Skin of body (tissue), 2 donors: ENCODE measurements around the gene NXN. TPM values are rescaled to one million over a fixed set of nuclear protein-coding genes. Genes with fewer than 3 reads are reported as not detected.
"Not testable (repeated sequence)": the region's sequence is repeated elsewhere in the genome, so short reads cannot be mapped to it uniquely, and the experiment has no call there.

Experiments
- DNase-seq: peaks from one replicate; lab custom pipeline; 2025; lab: John Stamatoyannopoulos, UW
- total RNA-seq: library from RNA; depleted of rRNA; stranded (reverse); fragments of >200 nt; gene quantifications from one replicate; pipeline ENCODE4 v1.2.3, GENCODE V29; 2014

Gene NXN
- total RNA-seq, 1 donor from 2014 or later, result 52.2 TPM

GRCh38 chr17:980406-981291 lies 1.1 kb upstream of the NXN start:
- DNase-seq, result peak; percentile 79

- no peak for DNase-seq
Observed at GRCh38 chr17:979212-979538, 401 bp downstream of the NXN start.

GRCh38 chr17:978103-979093 lies 1.2 kb downstream of the NXN start:
- peak; percentile 55 for DNase-seq

GRCh38 chr17:977166-977565 lies 2.4 kb downstream of the NXN start:
- no peak for DNase-seq

GRCh38 chr17:976312-976711 lies 3.3 kb downstream of the NXN start:
- DNase-seq, result no peak

GRCh38 chr17:975371-975915 lies 4.1 kb downstream of the NXN start:
- no peak for DNase-seq

GRCh38 chr17:974778-975177 lies 4.8 kb downstream of the NXN start:
- DNase-seq, result not testable (repeated sequence)

- DNase-seq, result no peak
Observed at GRCh38 chr17:973053-973452, 6.5 kb downstream of the NXN start.

GRCh38 chr17:971861-972260 lies 7.7 kb downstream of the NXN start:
- DNase-seq, result not testable (repeated sequence)

GRCh38 chr17:970364-970763 lies 9.2 kb downstream of the NXN start:
- no peak for DNase-seq

- no peak for DNase-seq
Observed at GRCh38 chr17:969811-970355, 9.7 kb downstream of the NXN start.

GRCh38 chr17:968812-969730 lies 10.5 kb downstream of the NXN start:
- no peak for DNase-seq

- DNase-seq, result no peak
Observed at GRCh38 chr17:967122-967521, 12.5 kb downstream of the NXN start.

GRCh38 chr17:965311-965989 lies 14.1 kb downstream of the NXN start:
- no peak for DNase-seq

GRCh38 chr17:964876-965275 lies 14.7 kb downstream of the NXN start:
- no peak for DNase-seq

- DNase-seq, result no peak
Observed at GRCh38 chr17:962670-963069, 16.9 kb downstream of the NXN start.

GRCh38 chr17:962166-962565 lies 17.4 kb downstream of the NXN start:
- DNase-seq, result no peak

GRCh38 chr17:958712-959451 lies 20.7 kb downstream of the NXN start:
- no peak for DNase-seq

- DNase-seq, result no peak
Observed at GRCh38 chr17:957856-958421, 21.6 kb downstream of the NXN start.
